ENCODE results near the gene RIMKLA. TPM values are rescaled to one million over a fixed set of nuclear protein-coding genes. Genes with fewer than 3 reads are reported as not detected.

RIMKLA gene
- total and polyA plus RNA-seq, 2 experiments from 2014 or later: 4.1 to 6.6 TPM

DNA sequence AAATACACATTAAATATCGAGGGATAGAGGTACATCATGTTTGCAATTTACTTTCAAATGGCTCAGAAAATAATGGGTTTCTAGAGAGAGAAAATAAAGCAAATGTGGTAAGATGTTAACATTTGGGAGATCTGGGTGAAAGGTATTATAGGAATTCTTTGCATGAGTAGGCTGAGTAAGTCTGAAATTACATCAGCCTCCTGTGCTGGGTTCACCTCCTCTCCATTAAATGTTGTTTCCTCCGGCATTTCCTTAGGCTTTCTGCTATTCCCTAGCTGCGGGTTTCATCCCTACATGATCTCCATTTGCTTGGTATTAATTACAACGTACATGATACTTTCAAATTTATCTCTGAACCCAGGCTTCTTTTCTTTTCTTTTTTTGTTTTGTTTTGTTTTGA, 43.6 kb downstream of the RIMKLA start:
- H3K27ac ChIP-seq (ENCODE audit: low read depth): no peak overlapping the region
- no peaks in the 10 kb centered on the region for H3K36me3 Mint-ChIP-seq (ENCODE audit: low read depth)
- H3K4me2 ChIP-seq: no peak overlapping the region
- H3K4me3 ChIP-seq: no peak overlapping the region
- no peaks in the 10 kb centered on the region for H4K20me1 ChIP-seq (replicated peaks; ENCODE audit: insufficient read depth)
- no peaks in the 10 kb centered on the region for H3K36me3 ChIP-seq (ENCODE audit: insufficient read depth)
- no peak overlapping the region for H3K27ac Mint-ChIP-seq
- H2AFZ ChIP-seq: no peak overlapping the region
- DNase-seq (ENCODE audit: low spot score): no peak
- peaks cover 7% of the 10 kb centered on the region for H3K4me1 ChIP-seq (ENCODE audit: insufficient read depth)
- peaks cover 28% of the 10 kb centered on the region for H3K4me1 Mint-ChIP-seq
- ATAC-seq: no peak
- H3K27me3 Mint-ChIP-seq (ENCODE audit: insufficient read depth, low read depth, poor library complexity): peaks cover 7% of the 10 kb centered on the region
- TF ChIP-seq ZNF114 (CRISPR knock-in tag; IDR thresholded peaks at IDR 0.05) (no peak), STAT1 (IDR thresholded peaks at IDR 0.05; ENCODE audit: unreplicated experiment) (no peak), NANOG (IDR thresholded peaks at IDR 0.05; ENCODE audit: borderline replicate concordance) (no peak), POLR2AphosphoS5 (IDR thresholded peaks at IDR 0.05; ENCODE audit: low read depth) (no peak), ZNF331 (CRISPR knock-in tag; IDR thresholded peaks at IDR 0.05; ENCODE audit: low read depth) (no peak), EZH2phosphoT487 (IDR thresholded peaks at IDR 0.05; ENCODE audit: unreplicated experiment) (no peak), JUNB (IDR thresholded peaks at IDR 0.05; ENCODE audit: unreplicated experiment) (no peak), CREB1 (CRISPR knock-in tag; IDR thresholded peaks at IDR 0.05; ENCODE audit: low read depth) (no peak)
- TF ChIP-seq, protein P1, sequence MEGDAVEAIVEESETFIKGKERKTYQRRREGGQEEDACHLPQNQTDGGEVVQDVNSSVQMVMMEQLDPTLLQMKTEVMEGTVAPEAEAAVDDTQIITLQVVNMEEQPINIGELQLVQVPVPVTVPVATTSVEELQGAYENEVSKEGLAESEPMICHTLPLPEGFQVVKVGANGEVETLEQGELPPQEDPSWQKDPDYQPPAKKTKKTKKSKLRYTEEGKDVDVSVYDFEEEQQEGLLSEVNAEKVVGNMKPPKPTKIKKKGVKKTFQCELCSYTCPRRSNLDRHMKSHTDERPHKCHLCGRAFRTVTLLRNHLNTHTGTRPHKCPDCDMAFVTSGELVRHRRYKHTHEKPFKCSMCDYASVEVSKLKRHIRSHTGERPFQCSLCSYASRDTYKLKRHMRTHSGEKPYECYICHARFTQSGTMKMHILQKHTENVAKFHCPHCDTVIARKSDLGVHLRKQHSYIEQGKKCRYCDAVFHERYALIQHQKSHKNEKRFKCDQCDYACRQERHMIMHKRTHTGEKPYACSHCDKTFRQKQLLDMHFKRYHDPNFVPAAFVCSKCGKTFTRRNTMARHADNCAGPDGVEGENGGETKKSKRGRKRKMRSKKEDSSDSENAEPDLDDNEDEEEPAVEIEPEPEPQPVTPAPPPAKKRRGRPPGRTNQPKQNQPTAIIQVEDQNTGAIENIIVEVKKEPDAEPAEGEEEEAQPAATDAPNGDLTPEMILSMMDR (conservative IDR thresholded peaks at IDR 0.05; ENCODE audit: low read depth in 2 of 2): no peak
- TF ChIP-seq, protein P2, sequence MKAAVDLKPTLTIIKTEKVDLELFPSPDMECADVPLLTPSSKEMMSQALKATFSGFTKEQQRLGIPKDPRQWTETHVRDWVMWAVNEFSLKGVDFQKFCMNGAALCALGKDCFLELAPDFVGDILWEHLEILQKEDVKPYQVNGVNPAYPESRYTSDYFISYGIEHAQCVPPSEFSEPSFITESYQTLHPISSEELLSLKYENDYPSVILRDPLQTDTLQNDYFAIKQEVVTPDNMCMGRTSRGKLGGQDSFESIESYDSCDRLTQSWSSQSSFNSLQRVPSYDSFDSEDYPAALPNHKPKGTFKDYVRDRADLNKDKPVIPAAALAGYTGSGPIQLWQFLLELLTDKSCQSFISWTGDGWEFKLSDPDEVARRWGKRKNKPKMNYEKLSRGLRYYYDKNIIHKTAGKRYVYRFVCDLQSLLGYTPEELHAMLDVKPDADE (IDR thresholded peaks at IDR 0.05): no peak
- TF ChIP-seq, protein P3, sequence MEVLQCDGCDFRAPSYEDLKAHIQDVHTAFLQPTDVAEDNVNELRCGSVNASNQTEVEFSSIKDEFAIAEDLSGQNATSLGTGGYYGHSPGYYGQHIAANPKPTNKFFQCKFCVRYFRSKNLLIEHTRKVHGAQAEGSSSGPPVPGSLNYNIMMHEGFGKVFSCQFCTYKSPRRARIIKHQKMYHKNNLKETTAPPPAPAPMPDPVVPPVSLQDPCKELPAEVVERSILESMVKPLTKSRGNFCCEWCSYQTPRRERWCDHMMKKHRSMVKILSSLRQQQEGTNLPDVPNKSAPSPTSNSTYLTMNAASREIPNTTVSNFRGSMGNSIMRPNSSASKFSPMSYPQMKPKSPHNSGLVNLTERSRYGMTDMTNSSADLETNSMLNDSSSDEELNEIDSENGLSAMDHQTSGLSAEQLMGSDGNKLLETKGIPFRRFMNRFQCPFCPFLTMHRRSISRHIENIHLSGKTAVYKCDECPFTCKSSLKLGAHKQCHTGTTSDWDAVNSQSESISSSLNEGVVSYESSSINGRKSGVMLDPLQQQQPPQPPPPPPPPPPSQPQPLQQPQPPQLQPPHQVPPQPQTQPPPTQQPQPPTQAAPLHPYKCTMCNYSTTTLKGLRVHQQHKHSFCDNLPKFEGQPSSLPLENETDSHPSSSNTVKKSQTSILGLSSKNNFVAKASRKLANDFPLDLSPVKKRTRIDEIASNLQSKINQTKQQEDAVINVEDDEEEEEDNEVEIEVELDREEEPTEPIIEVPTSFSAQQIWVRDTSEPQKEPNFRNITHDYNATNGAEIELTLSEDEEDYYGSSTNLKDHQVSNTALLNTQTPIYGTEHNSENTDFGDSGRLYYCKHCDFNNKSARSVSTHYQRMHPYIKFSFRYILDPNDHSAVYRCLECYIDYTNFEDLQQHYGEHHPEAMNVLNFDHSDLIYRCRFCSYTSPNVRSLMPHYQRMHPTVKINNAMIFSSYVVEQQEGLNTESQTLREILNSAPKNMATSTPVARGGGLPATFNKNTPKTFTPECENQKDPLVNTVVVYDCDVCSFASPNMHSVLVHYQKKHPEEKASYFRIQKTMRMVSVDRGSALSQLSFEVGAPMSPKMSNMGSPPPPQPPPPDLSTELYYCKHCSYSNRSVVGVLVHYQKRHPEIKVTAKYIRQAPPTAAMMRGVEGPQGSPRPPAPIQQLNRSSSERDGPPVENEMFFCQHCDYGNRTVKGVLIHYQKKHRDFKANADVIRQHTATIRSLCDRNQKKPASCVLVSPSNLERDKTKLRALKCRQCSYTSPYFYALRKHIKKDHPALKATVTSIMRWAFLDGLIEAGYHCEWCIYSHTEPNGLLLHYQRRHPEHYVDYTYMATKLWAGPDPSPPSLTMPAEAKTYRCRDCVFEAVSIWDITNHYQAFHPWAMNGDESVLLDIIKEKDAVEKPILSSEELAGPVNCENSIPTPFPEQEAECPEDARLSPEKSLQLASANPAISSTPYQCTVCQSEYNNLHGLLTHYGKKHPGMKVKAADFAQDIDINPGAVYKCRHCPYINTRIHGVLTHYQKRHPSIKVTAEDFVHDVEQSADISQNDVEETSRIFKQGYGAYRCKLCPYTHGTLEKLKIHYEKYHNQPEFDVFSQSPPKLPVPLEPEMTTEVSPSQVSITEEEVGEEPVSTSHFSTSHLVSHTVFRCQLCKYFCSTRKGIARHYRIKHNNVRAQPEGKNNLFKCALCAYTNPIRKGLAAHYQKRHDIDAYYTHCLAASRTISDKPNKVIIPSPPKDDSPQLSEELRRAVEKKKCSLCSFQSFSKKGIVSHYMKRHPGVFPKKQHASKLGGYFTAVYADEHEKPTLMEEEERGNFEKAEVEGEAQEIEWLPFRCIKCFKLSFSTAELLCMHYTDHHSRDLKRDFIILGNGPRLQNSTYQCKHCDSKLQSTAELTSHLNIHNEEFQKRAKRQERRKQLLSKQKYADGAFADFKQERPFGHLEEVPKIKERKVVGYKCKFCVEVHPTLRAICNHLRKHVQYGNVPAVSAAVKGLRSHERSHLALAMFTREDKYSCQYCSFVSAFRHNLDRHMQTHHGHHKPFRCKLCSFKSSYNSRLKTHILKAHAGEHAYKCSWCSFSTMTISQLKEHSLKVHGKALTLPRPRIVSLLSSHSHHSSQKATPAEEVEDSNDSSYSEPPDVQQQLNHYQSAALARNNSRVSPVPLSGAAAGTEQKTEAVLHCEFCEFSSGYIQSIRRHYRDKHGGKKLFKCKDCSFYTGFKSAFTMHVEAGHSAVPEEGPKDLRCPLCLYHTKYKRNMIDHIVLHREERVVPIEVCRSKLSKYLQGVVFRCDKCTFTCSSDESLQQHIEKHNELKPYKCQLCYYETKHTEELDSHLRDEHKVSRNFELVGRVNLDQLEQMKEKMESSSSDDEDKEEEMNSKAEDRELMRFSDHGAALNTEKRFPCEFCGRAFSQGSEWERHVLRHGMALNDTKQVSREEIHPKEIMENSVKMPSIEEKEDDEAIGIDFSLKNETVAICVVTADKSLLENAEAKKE (CRISPR knock-in tag; IDR thresholded peaks at IDR 0.05): no peak
- H3K27me3 ChIP-seq (ENCODE audit: insufficient read depth): no peaks in the 10 kb centered on the region
- no peaks in the 10 kb centered on the region for H3K79me2 ChIP-seq (replicated peaks; ENCODE audit: insufficient read depth)
- no peaks in the 10 kb centered on the region for H3F3A ChIP-seq (replicated peaks; ENCODE audit: low read depth)
- no peaks in the 10 kb centered on the region for H3K9me2 ChIP-seq (ENCODE audit: insufficient read depth)
- H3K4me3 Mint-ChIP-seq: no peak overlapping the region
- no peaks in the 10 kb centered on the region for H3K9me3 Mint-ChIP-seq

All from GM23338 (cell line).